ENCODE data around the gene KCNH5. TPM values are rescaled to one million over a fixed set of nuclear protein-coding genes. Genes with fewer than 3 reads are reported as not detected.

KCNH5 gene
- total RNA-seq, 3 donors from 2014 or later, result not detected

GRCh38 chr14:62947301-62947700 is 98.0 kb downstream of the KCNH5 start:
- H3K27me3 Mint-ChIP-seq (ENCODE audit: low read depth), result no peaks in the 10 kb centered on the region
- H3K9me3 Mint-ChIP-seq, result no peaks in the 10 kb centered on the region
- DNase-seq (no peak), ATAC-seq (no peak)
- no peaks in the 10 kb centered on the region for H3K4me1 Mint-ChIP-seq (ENCODE audit: low read depth)
- H3K36me3 Mint-ChIP-seq (ENCODE audit: insufficient read depth), result no peaks in the 10 kb centered on the region
- H3K4me3 Mint-ChIP-seq, result no peak overlapping the region

GRCh38 chr14:62946221-62946620 is 99.0 kb downstream of the KCNH5 start:
- Mint-ChIP-seq H3K27me3 (ENCODE audit: low read depth) (no peaks in the 10 kb centered on the region), H3K4me1 (ENCODE audit: low read depth) (no peaks in the 10 kb centered on the region), H3K36me3 (ENCODE audit: insufficient read depth) (no peaks in the 10 kb centered on the region), H3K4me3 (no peak overlapping the region), H3K9me3 (no peaks in the 10 kb centered on the region)
- ATAC-seq (no peak), DNase-seq (no peak)

GRCh38 chr14:62943202-62943601 is 102.1 kb downstream of the KCNH5 start:
- Mint-ChIP-seq H3K27me3 (ENCODE audit: low read depth) (no peaks in the 10 kb centered on the region), H3K9me3 (no peaks in the 10 kb centered on the region), H3K4me3 (no peak overlapping the region), H3K36me3 (ENCODE audit: insufficient read depth) (no peaks in the 10 kb centered on the region), H3K4me1 (ENCODE audit: low read depth) (no peaks in the 10 kb centered on the region)
- DNase-seq (no peak), ATAC-seq (no peak)

- ATAC-seq (no peak), DNase-seq (no peak)
- no peaks in the 10 kb centered on the region for H3K27me3 Mint-ChIP-seq (ENCODE audit: low read depth)
- H3K4me1 Mint-ChIP-seq (ENCODE audit: low read depth), result no peaks in the 10 kb centered on the region
- H3K9me3 Mint-ChIP-seq, result peaks cover 7% of the 10 kb centered on the region
- H3K36me3 Mint-ChIP-seq (ENCODE audit: insufficient read depth), result no peaks in the 10 kb centered on the region
- H3K4me3 Mint-ChIP-seq, result no peak overlapping the region
Measured at GRCh38 chr14:62939970-62940369, 105.3 kb downstream of the KCNH5 start.

GRCh38 chr14:62938778-62939177 is 106.5 kb downstream of the KCNH5 start:
- H3K36me3 Mint-ChIP-seq (ENCODE audit: insufficient read depth), result no peaks in the 10 kb centered on the region
- H3K4me1 Mint-ChIP-seq (ENCODE audit: low read depth), result no peaks in the 10 kb centered on the region
- no peak for DNase-seq
- H3K4me3 Mint-ChIP-seq, result no peak overlapping the region
- H3K9me3 Mint-ChIP-seq, result peaks cover 7% of the 10 kb centered on the region
- no peaks in the 10 kb centered on the region for H3K27me3 Mint-ChIP-seq (ENCODE audit: low read depth)
- ATAC-seq, result no peak

GRCh38 chr14:62934439-62934838 is 110.8 kb downstream of the KCNH5 start:
- Mint-ChIP-seq H3K36me3 (ENCODE audit: insufficient read depth) (no peaks in the 10 kb centered on the region), H3K4me1 (ENCODE audit: low read depth) (no peaks in the 10 kb centered on the region), H3K27me3 (ENCODE audit: low read depth) (no peaks in the 10 kb centered on the region), H3K9me3 (peaks cover 7% of the 10 kb centered on the region), H3K4me3 (no peak overlapping the region)
- no peak for DNase-seq
- ATAC-seq, result no peak

GRCh38 chr14:62921466-62921865 is 123.8 kb downstream of the KCNH5 start:
- no peaks in the 10 kb centered on the region for H3K36me3 Mint-ChIP-seq (ENCODE audit: insufficient read depth)
- H3K4me1 Mint-ChIP-seq (ENCODE audit: low read depth), result no peaks in the 10 kb centered on the region
- no peaks in the 10 kb centered on the region for H3K27me3 Mint-ChIP-seq (ENCODE audit: low read depth)
- H3K4me3 Mint-ChIP-seq, result no peak overlapping the region
- DNase-seq, result no peak
- H3K9me3 Mint-ChIP-seq, result peaks cover 3% of the 10 kb centered on the region
- no peak for ATAC-seq

GRCh38 chr14:62916551-62916950 is 128.7 kb downstream of the KCNH5 start:
- Mint-ChIP-seq H3K4me1 (ENCODE audit: low read depth) (no peaks in the 10 kb centered on the region), H3K36me3 (ENCODE audit: insufficient read depth) (no peaks in the 10 kb centered on the region), H3K4me3 (no peak overlapping the region), H3K9me3 (no peaks in the 10 kb centered on the region), H3K27me3 (ENCODE audit: low read depth) (no peaks in the 10 kb centered on the region)
- no peak for ATAC-seq
- DNase-seq, result no peak

- Mint-ChIP-seq H3K27me3 (ENCODE audit: low read depth) (no peaks in the 10 kb centered on the region), H3K36me3 (ENCODE audit: insufficient read depth) (no peaks in the 10 kb centered on the region), H3K4me3 (no peak overlapping the region), H3K9me3 (no peaks in the 10 kb centered on the region), H3K4me1 (ENCODE audit: low read depth) (no peaks in the 10 kb centered on the region)
- ATAC-seq (no peak), DNase-seq (no peak)
Measured at GRCh38 chr14:62914873-62915272, 130.4 kb downstream of the KCNH5 start.

GRCh38 chr14:62914025-62914424 is 131.2 kb downstream of the KCNH5 start:
- H3K4me3 Mint-ChIP-seq, result no peak overlapping the region
- no peak for ATAC-seq
- H3K27me3 Mint-ChIP-seq (ENCODE audit: low read depth), result no peaks in the 10 kb centered on the region
- no peaks in the 10 kb centered on the region for H3K9me3 Mint-ChIP-seq
- no peaks in the 10 kb centered on the region for H3K4me1 Mint-ChIP-seq (ENCODE audit: low read depth)
- H3K36me3 Mint-ChIP-seq (ENCODE audit: insufficient read depth), result no peaks in the 10 kb centered on the region
- DNase-seq, result no peak

- no peak for ATAC-seq
- no peaks in the 10 kb centered on the region for H3K27me3 Mint-ChIP-seq (ENCODE audit: low read depth)
- DNase-seq, result no peak
- H3K4me3 Mint-ChIP-seq, result no peak overlapping the region
- H3K9me3 Mint-ChIP-seq, result no peaks in the 10 kb centered on the region
- H3K4me1 Mint-ChIP-seq (ENCODE audit: low read depth), result no peaks in the 10 kb centered on the region
- no peaks in the 10 kb centered on the region for H3K36me3 Mint-ChIP-seq (ENCODE audit: insufficient read depth)
Measured at GRCh38 chr14:62908506-62908905, 136.8 kb downstream of the KCNH5 start.

- Mint-ChIP-seq H3K4me3 (no peak overlapping the region), H3K9me3 (no peaks in the 10 kb centered on the region), H3K27me3 (ENCODE audit: low read depth) (no peaks in the 10 kb centered on the region), H3K36me3 (ENCODE audit: insufficient read depth) (no peaks in the 10 kb centered on the region), H3K4me1 (ENCODE audit: low read depth) (no peaks in the 10 kb centered on the region)
- DNase-seq (no peak), ATAC-seq (no peak)
Measured at GRCh38 chr14:62905566-62905965, 139.7 kb downstream of the KCNH5 start.

GRCh38 chr14:62897771-62898170 is 147.5 kb downstream of the KCNH5 start:
- no peaks in the 10 kb centered on the region for H3K36me3 Mint-ChIP-seq (ENCODE audit: insufficient read depth)

GRCh38 chr14:62896932-62897456 is 148.3 kb downstream of the KCNH5 start:
- H3K9me3 Mint-ChIP-seq, result no peaks in the 10 kb centered on the region
- no peak overlapping the region for H3K4me3 Mint-ChIP-seq
- DNase-seq, result no peak
- no peaks in the 10 kb centered on the region for H3K27me3 Mint-ChIP-seq (ENCODE audit: low read depth)
- no peak for ATAC-seq
- H3K4me1 Mint-ChIP-seq (ENCODE audit: low read depth), result no peaks in the 10 kb centered on the region
- H3K36me3 Mint-ChIP-seq (ENCODE audit: insufficient read depth), result no peaks in the 10 kb centered on the region

More at GRCh38 chr14:62897771-62898170, 147.5 kb downstream of the KCNH5 start:
- H3K9me3 Mint-ChIP-seq, result no peaks in the 10 kb centered on the region
- no peak for ATAC-seq
- no peaks in the 10 kb centered on the region for H3K27me3 Mint-ChIP-seq (ENCODE audit: low read depth)
- H3K4me1 Mint-ChIP-seq (ENCODE audit: low read depth), result no peaks in the 10 kb centered on the region
- DNase-seq, result no peak
- H3K4me3 Mint-ChIP-seq, result no peak overlapping the region

- Mint-ChIP-seq H3K4me1 (ENCODE audit: low read depth) (no peaks in the 10 kb centered on the region), H3K36me3 (ENCODE audit: insufficient read depth) (no peaks in the 10 kb centered on the region), H3K4me3 (no peak overlapping the region), H3K27me3 (ENCODE audit: low read depth) (no peaks in the 10 kb centered on the region), H3K9me3 (no peaks in the 10 kb centered on the region)
- no peak for DNase-seq
- ATAC-seq, result no peak
Measured at GRCh38 chr14:62894736-62895135, 150.5 kb downstream of the KCNH5 start.

- ATAC-seq (no peak), DNase-seq (no peak)
- Mint-ChIP-seq H3K36me3 (ENCODE audit: insufficient read depth) (no peaks in the 10 kb centered on the region), H3K27me3 (ENCODE audit: low read depth) (no peaks in the 10 kb centered on the region), H3K4me3 (no peak overlapping the region), H3K4me1 (ENCODE audit: low read depth) (no peaks in the 10 kb centered on the region), H3K9me3 (no peaks in the 10 kb centered on the region)
Measured at GRCh38 chr14:62889364-62889763, 155.9 kb downstream of the KCNH5 start.

All from activated T-cell treated with anti-CD3 and anti-CD28 coated beads, Interleukin-2, amount 50 U/mL, for 4 hours (primary cell).